ENCODE measurements around the gene CCDC142. TPM values are rescaled to one million over a fixed set of nuclear protein-coding genes. Genes with fewer than 3 reads are reported as not detected.
A peak's percentile ranks its signal among the peaks of the same experiment; 100 is the strongest.

The CCDC142 gene
- total RNA-seq, 4 donors from 2014 or later = 10.9 to 42.8 (median 35.7) TPM

GRCh38 chr2:74441690-74442482 lies 40.9 kb downstream of the CCDC142 start, which contains the start of gene RTKN:
Gene RTKN, minus strand, starts transcription at chr2:74441937. Its CDS starts 121 bp downstream, at chr2:74441816.
- Histone ChIP-seq H3K9me3 (no peaks in the 10 kb centered on the region), H3K27ac (peak within 1 kb of the TSS; percentile 73 to 82), H3K4me1 (peaks cover 0 to 9% of the 10 kb centered on the region in 2 donors), H3K4me3 (peak within 1 kb of the TSS; percentile 39 to 45), H3K36me3 (no peaks in the 10 kb centered on the region), H3K27me3 (peaks cover 0 to 5% of the 10 kb centered on the region in 2 donors)
- TF ChIP-seq POLR2A (IDR thresholded peaks at IDR 0.05) = peak in 1 of 2 donors; percentile 36
- TF ChIP-seq CTCF (IDR thresholded peaks at IDR 0.05) = no peak
- intact Hi-C loops (cut with DNase I; ENCODE audit: low total_unique reads) = no loop called here
- DNase-seq = no peak

GRCh38 chr2:74441170-74441689 lies 41.6 kb downstream of the CCDC142 start:
- Histone ChIP-seq H3K4me3 (peak overlapping the region; percentile 39 to 45), H3K4me1 (peaks cover 0 to 9% of the 10 kb centered on the region in 2 donors), H3K27ac (peak overlapping the region; percentile 73 to 82), H3K27me3 (peaks cover 0 to 5% of the 10 kb centered on the region in 2 donors), H3K9me3 (no peaks in the 10 kb centered on the region), H3K36me3 (no peaks in the 10 kb centered on the region)
- TF ChIP-seq POLR2A (IDR thresholded peaks at IDR 0.05) (no peak), CTCF (IDR thresholded peaks at IDR 0.05) (no peak)
- intact Hi-C loops (cut with DNase I; ENCODE audit: low total_unique reads) = no loop called here
- DNase-seq = no peak

GRCh38 chr2:74440378-74441169 lies 42.2 kb downstream of the CCDC142 start:
- peak; percentile 58 to 82 for DNase-seq
- no peaks in the 10 kb centered on the region for H3K9me3 ChIP-seq
- peak overlapping the region; percentile 39 to 45 for H3K4me3 ChIP-seq
- no peaks in the 10 kb centered on the region for H3K36me3 ChIP-seq
- H3K27me3 ChIP-seq = peaks cover 0 to 5% of the 10 kb centered on the region in 2 donors
- H3K4me1 ChIP-seq = peaks cover 0 to 9% of the 10 kb centered on the region in 2 donors
- TF ChIP-seq CTCF (IDR thresholded peaks at IDR 0.05) (peak in 3 of 4 experiments; percentile 16 to 58 (median 43)), POLR2A (IDR thresholded peaks at IDR 0.05) (peak; percentile 46 to 50)
- intact Hi-C loops (cut with DNase I; ENCODE audit: low total_unique reads) = no loop called here
- peak overlapping the region; percentile 73 to 82 for H3K27ac ChIP-seq

- DNase-seq = peak in 1 of 2 donors; percentile 57
- intact Hi-C loops (cut with DNase I; ENCODE audit: low total_unique reads) = no loop called here
- no peaks in the 10 kb centered on the region for H3K36me3 ChIP-seq
- peaks cover 0 to 9% of the 10 kb centered on the region in 2 donors for H3K4me1 ChIP-seq
- H3K9me3 ChIP-seq = no peaks in the 10 kb centered on the region
- H3K4me3 ChIP-seq = peak overlapping the region; percentile 39 to 45
- H3K27ac ChIP-seq = peak overlapping the region; percentile 73 to 82
- no peak for TF ChIP-seq CTCF (IDR thresholded peaks at IDR 0.05)
- TF ChIP-seq POLR2A (IDR thresholded peaks at IDR 0.05) = no peak
- H3K27me3 ChIP-seq = peaks cover 0 to 5% of the 10 kb centered on the region in 2 donors
Measured at GRCh38 chr2:74439803-74440377, 42.9 kb downstream of the CCDC142 start.

Data from uterus (tissue), 4 donors.